HepG2 (cell line): ENCODE results near the gene RIPK1. TPM values are rescaled to one million over a fixed set of nuclear protein-coding genes. Genes with fewer than 3 reads are reported as not detected.

Source experiments
- AKAP8 ChIP-seq: sonication (generic); formaldehyde crosslinking; IDR thresholded peaks from 2 replicates; pipeline ENCODE4 v1.5.1; 2020; ENCODE audit warnings: mild to moderate bottlenecking, missing genetic modification reagents
- CENPBD1 ChIP-seq: sonication (generic); formaldehyde crosslinking; IDR thresholded peaks from 2 replicates; pipeline ENCODE4 v1.8.0; 2022; ENCODE audit warnings: missing genetic modification reagents, low read depth, mild to moderate bottlenecking, borderline replicate concordance
- GTF3A ChIP-seq: sonication (generic); formaldehyde crosslinking; conservative IDR thresholded peaks from 2 replicates; pipeline ENCODE4 v1.4.0; 2020; ENCODE audit warnings: mild to moderate bottlenecking, missing genetic modification reagents
- HNRNPL ChIP-seq: fragments of 200-400 bp; formaldehyde crosslinking; IDR thresholded peaks from 2 replicates; pipeline ENCODE4 v1.6.1; 2017; ENCODE audit warnings: mild to moderate bottlenecking, low read depth, low read length
- KDM5A ChIP-seq: fragments of 200-600 bp; sonication (generic); IDR thresholded peaks from 2 replicates; pipeline ENCODE4 v1.7.0; 2018; ENCODE audit warnings: antibody characterized with exemption, mild to moderate bottlenecking, low read length, borderline replicate concordance
- ZBTB2 ChIP-seq: sonication (generic); formaldehyde crosslinking; IDR thresholded peaks from 2 replicates; pipeline ENCODE4 v1.8.0; 2022; ENCODE audit warnings: low read depth, missing genetic modification reagents
- ZBTB40 ChIP-seq, 2 experiments: fragments of 450-650 bp in 1 of 2; sonication (generic) in 1 of 2; formaldehyde crosslinking in 1 of 2; IDR thresholded peaks; 2 replicates each; pipeline versions ENCODE4 v1.6.1 to v1.8.0; 2016 to 2022; ENCODE audit warnings: antibody characterized with exemption in 1 of 2, mild to moderate bottlenecking in 1 of 2, missing genetic modification reagents in 1 of 2
- ZFP41 ChIP-seq: sonication (generic); formaldehyde crosslinking; IDR thresholded peaks from 2 replicates; pipeline ENCODE4 v1.4.0; 2020; ENCODE audit warnings: mild to moderate bottlenecking, missing genetic modification reagents, borderline replicate concordance
- ZNF274 ChIP-seq: sonication (generic); formaldehyde crosslinking; IDR thresholded peaks from 2 replicates; pipeline ENCODE4 v1.5.1; 2020; ENCODE audit warnings: mild to moderate bottlenecking, missing genetic modification reagents
- ZNF558 ChIP-seq: sonication (generic); formaldehyde crosslinking; IDR thresholded peaks from 2 replicates; pipeline ENCODE4 v1.9.0; 2022; ENCODE audit warnings: mild to moderate bottlenecking, missing genetic modification reagents, borderline replicate concordance
- ZNF598 ChIP-seq: sonication (generic); formaldehyde crosslinking; IDR thresholded peaks from 2 replicates; pipeline ENCODE4 v1.5.1; 2020; ENCODE audit warnings: mild to moderate bottlenecking, missing genetic modification reagents, borderline replicate concordance
- ZNF7 ChIP-seq: IDR thresholded peaks from 2 replicates; pipeline ENCODE4 v1.6.1; 2016; ENCODE audit warnings: missing biosample characterization, missing genetic modification reagents
- ZNF710 ChIP-seq: sonication (generic); formaldehyde crosslinking; IDR thresholded peaks from 2 replicates; pipeline ENCODE4 v1.5.0; 2020; ENCODE audit warnings: mild to moderate bottlenecking, missing genetic modification reagents, borderline replicate concordance
- ZNF792 ChIP-seq: IDR thresholded peaks from 2 replicates; pipeline ENCODE4 v1.6.1; 2016
- polyA plus RNA-seq, 8 experiments: library from polyadenylated mRNA; depleted of rRNA in 3 of 8; stranded (reverse) in 7 of 8; unstranded in 1 of 8; fragments of >200 nt; fragmentation: Illumina TruSeq in 4 of 8; extraction: Trizol in 4 of 8; gene quantifications; 2 replicates each; pipeline versions ENCODE4 v1.2.1 to v1.2.3, GENCODE V29; 2011 to 2016; ENCODE audit warnings: low read depth in 4 of 8, missing spikeins in 1 of 8, mixed read lengths in 1 of 8; ENCODE audit not compliant: insufficient read depth in 1 of 8
- total RNA-seq, 5 experiments: library from RNA; depleted of rRNA; stranded (reverse); fragments of >200 nt; fragmentation: Illumina TruSeq; extraction: Trizol; gene quantifications; 2 replicates each; pipeline ENCODE4 v1.2.3, GENCODE V29; 2016; ENCODE audit warnings: low read depth in 1 of 5

Gene RIPK1
- total and polyA plus RNA-seq, 2 of the 13 experiments (the other 11 are each of a cell fraction or from before 2014, with no cell fraction given) = 9.0 to 10.3 TPM

GRCh38 chr6:3118353-3119039 lies 50.2 kb downstream of the RIPK1 start, which contains the start of gene BPHL (continued):
- no peak for TF ChIP-seq ZBTB40 (IDR thresholded peaks at IDR 0.05)
- peak; percentile 86 for TF ChIP-seq ZBTB40 (CRISPR knock-in tag; IDR thresholded peaks at IDR 0.05)
- TF ChIP-seq GTF3A (CRISPR knock-in tag) = peak; percentile 93
- TF ChIP-seq CENPBD1 (CRISPR knock-in tag) = no peak; the same call in 1 of the 2 replicates
- TF ChIP-seq ZFP41 = peak; percentile 29; the same call in 1 of the 2 replicates
- peak; percentile 92; the same call in 1 of the 2 replicates for TF ChIP-seq ZNF558 (CRISPR knock-in tag)
- peak; percentile 54; the same call in 1 of the 2 replicates for TF ChIP-seq HNRNPL
- peak; percentile 72; the same call in 1 of the 2 replicates for TF ChIP-seq ZNF710 (CRISPR knock-in tag)
- TF ChIP-seq KDM5A = peak; percentile 85; the same call in 1 of the 2 replicates
- peak; percentile 92 for TF ChIP-seq ZNF792
- peak; percentile 97 for TF ChIP-seq ZNF598
- TF ChIP-seq AKAP8 (CRISPR knock-in tag) = peak; percentile 78
- peak; percentile 91 for TF ChIP-seq ZBTB2 (CRISPR knock-in tag)
- peak; percentile 99 for TF ChIP-seq ZNF274 (CRISPR knock-in tag)
- TF ChIP-seq ZNF7 (CRISPR knock-in tag) = no peak; the same call in 1 of the 2 replicates
